Activated CD8-positive, alpha-beta T cell treated with anti-CD3 and anti-CD28 coated beads for 36 hours (primary cell): ENCODE results near the gene ADGRD2. TPM values are rescaled to one million over a fixed set of nuclear protein-coding genes. Genes with fewer than 3 reads are reported as not detected.

ENCODE experiments used
- ATAC-seq: fragments of 200-7000 bp; cut with Tn5 transposase; one replicate; pipeline ENCODE4 v1.10.0; 2021; ENCODE audit warnings: mild to moderate bottlenecking, moderate library complexity
- CTCF ChIA-PET: fragments of 350-600 bp; sonication (Branson Sonifier 250); formaldehyde crosslinking; loops from one replicate; lab custom pipeline; 2021; ENCODE audit warnings: antibody characterized with exemption; lab: Charles Lee
- POLR2A ChIA-PET: fragments of 350-600 bp; sonication (Branson Sonifier 250); formaldehyde crosslinking; loops from one replicate; lab custom pipeline; 2021; ENCODE audit warnings: antibody characterized with exemption; lab: Charles Lee
- DNase-seq: peaks from one replicate; pipeline ENCODE4 v3.0.0-alpha.2; 2020
- H3K27ac Mint-ChIP-seq: one replicate; pipeline ENCODE4 v1.8.0; 2021; ENCODE audit warnings: mild to moderate bottlenecking, mixed read lengths
- H3K27me3 Mint-ChIP-seq: one replicate; pipeline ENCODE4 v1.8.0; 2021; ENCODE audit warnings: mixed read lengths
- H3K36me3 Mint-ChIP-seq: one replicate; pipeline ENCODE4 v1.8.0; 2021; ENCODE audit warnings: low read depth, mixed read lengths
- H3K4me1 Mint-ChIP-seq: one replicate; pipeline ENCODE4 v1.8.0; 2021; ENCODE audit warnings: low read depth, mixed read lengths
- H3K4me3 Mint-ChIP-seq: one replicate; pipeline ENCODE4 v1.8.0; 2021; ENCODE audit warnings: mild to moderate bottlenecking, moderate library complexity, mixed read lengths
- H3K9me3 Mint-ChIP-seq: one replicate; pipeline ENCODE4 v1.8.0; 2021; ENCODE audit warnings: mixed read lengths
- CTCF ChIP-seq: fragments of 200-600 bp; IDR thresholded peaks from one replicate; pipeline ENCODE4 v1.8.0; 2022; ENCODE audit warnings: antibody characterized with exemption, mild to moderate bottlenecking
- intact Hi-C: fragments of 100-400 bp; cut with micrococcal nuclease; formaldehyde crosslinking; loops from one replicate; pipeline ENCODE4 v1.10.0; 2022
- total RNA-seq, 2 experiments: library from RNA; stranded (reverse); gene quantifications; one replicate each; pipeline ENCODE4 v1.2.3, GENCODE V29; 2021

The ADGRD2 gene
- total RNA-seq, 2 experiments from 2014 or later: not detected

- POLR2A ChIA-PET: no interaction called here
- no peak for ATAC-seq
- H3K4me1 Mint-ChIP-seq: peaks cover 37% of the 10 kb centered on the region
- intact Hi-C loops: no loop called here
- H3K4me3 Mint-ChIP-seq: no peak overlapping the region
- CTCF ChIA-PET: interaction anchor here (1.1 kb wide), 1 partner anchor 117 kb away, joined by 4 read pairs; no protein-coding TSS in a partner anchor
- no peak overlapping the region for H3K27ac Mint-ChIP-seq
- no peaks in the 10 kb centered on the region for H3K36me3 Mint-ChIP-seq
- H3K9me3 Mint-ChIP-seq: no peaks in the 10 kb centered on the region
- no peak for TF ChIP-seq CTCF
- peaks cover 16% of the 10 kb centered on the region for H3K27me3 Mint-ChIP-seq
- no peak for DNase-seq
Measured at GRCh38 chr9:124500028-124500795, 50.0 kb downstream of the ADGRD2 start.

- no peaks in the 10 kb centered on the region for H3K9me3 Mint-ChIP-seq
- peak; percentile 32 for ATAC-seq
- peaks cover 30% of the 10 kb centered on the region for H3K4me1 Mint-ChIP-seq
- intact Hi-C loops: no loop called here
- POLR2A ChIA-PET: no interaction called here
- no peak for DNase-seq
- no peaks in the 10 kb centered on the region for H3K36me3 Mint-ChIP-seq
- H3K4me3 Mint-ChIP-seq: no peak overlapping the region
- CTCF ChIA-PET: interaction anchor here (1.1 kb wide), 1 partner anchor 116 kb away, joined by 4 read pairs; no protein-coding TSS in a partner anchor
- peaks cover 19% of the 10 kb centered on the region for H3K27me3 Mint-ChIP-seq
- no peak for TF ChIP-seq CTCF
- H3K27ac Mint-ChIP-seq: no peak overlapping the region
Measured at GRCh38 chr9:124500796-124501611, 50.8 kb downstream of the ADGRD2 start.

GRCh38 chr9:124501771-124502320 lies 51.6 kb downstream of the ADGRD2 start:
- H3K9me3 Mint-ChIP-seq: no peaks in the 10 kb centered on the region

GRCh38 chr9:124502711-124503702 lies 52.8 kb downstream of the ADGRD2 start:
- Mint-ChIP-seq H3K9me3 (no peaks in the 10 kb centered on the region), H3K4me3 (no peak overlapping the region)
- intact Hi-C loops: no loop called here

More at GRCh38 chr9:124501771-124502320, 51.6 kb downstream of the ADGRD2 start:
- ATAC-seq (no peak), DNase-seq (no peak)
- no peak for TF ChIP-seq CTCF
- Mint-ChIP-seq H3K36me3 (no peaks in the 10 kb centered on the region), H3K4me1 (peaks cover 21% of the 10 kb centered on the region), H3K27ac (no peak overlapping the region), H3K4me3 (no peak overlapping the region), H3K27me3 (peaks cover 21% of the 10 kb centered on the region)
- ChIA-PET CTCF (no interaction called here), POLR2A (no interaction called here)
- intact Hi-C loops: no loop called here

More at GRCh38 chr9:124502711-124503702, 52.8 kb downstream of the ADGRD2 start:
- Mint-ChIP-seq H3K4me1 (peaks cover 17% of the 10 kb centered on the region), H3K36me3 (no peaks in the 10 kb centered on the region), H3K27me3 (peaks cover 21% of the 10 kb centered on the region), H3K27ac (no peak overlapping the region)
- no peak for ATAC-seq
- POLR2A ChIA-PET: interaction anchor here (0.6 kb wide), 1 partner anchor 535 kb away, joined by 3 read pairs; no protein-coding TSS in a partner anchor
- CTCF ChIA-PET: no interaction called here
- DNase-seq: no peak
- TF ChIP-seq CTCF: no peak
